ENCODE measurements around the gene DPEP2. TPM values are rescaled to one million over a fixed set of nuclear protein-coding genes. Genes with fewer than 3 reads are reported as not detected.

The DPEP2 gene
- total and polyA plus RNA-seq, 2 of the 13 experiments (the other 11 are each of a cell fraction or from before 2014, with no cell fraction given), result 0.18 TPM; not detected in 1

DNA sequence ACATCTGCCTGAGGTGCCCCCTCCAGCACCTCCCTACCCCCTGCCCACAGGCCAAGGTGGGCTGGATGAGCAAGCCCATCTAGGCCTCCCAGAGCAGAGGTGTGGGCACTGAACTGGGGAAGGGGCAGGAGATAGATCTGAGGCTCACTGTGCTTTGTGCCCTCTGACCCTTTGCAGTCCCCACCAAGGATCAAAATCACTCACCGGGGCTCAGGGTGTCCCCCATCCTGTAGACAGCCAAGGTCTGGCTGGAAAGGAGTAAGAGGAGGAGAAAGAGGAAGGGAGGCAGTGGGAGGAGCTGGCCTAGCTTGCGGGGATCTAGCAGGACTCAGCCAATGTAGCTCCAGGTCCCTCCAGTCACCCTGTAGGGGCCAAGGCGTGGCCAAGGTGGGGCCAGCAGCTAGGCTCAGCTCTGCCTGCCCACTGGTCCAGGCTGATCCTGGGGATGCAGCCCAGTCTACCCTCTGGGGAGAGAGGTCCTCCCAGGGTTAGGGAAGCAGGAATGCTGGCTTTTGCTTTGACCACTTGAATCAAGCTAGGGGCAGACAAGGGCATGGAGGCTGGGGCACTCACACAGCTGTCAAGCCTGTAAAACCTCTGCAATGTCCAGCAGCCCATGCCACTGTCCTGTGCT is 32.6 kb downstream of the DPEP2 start (continued):
- TF ChIP-seq ARHGAP35 (CRISPR knock-in tag; IDR thresholded peaks at IDR 0.05; ENCODE audit: borderline replicate concordance) (0 out of 2 replicates have a peak, but pooled peaks have one; percentile 24), ZNF367 (CRISPR knock-in tag; IDR thresholded peaks at IDR 0.05; ENCODE audit: borderline replicate concordance) (no peak), ZNF790 (CRISPR knock-in tag; IDR thresholded peaks at IDR 0.05; ENCODE audit: borderline replicate concordance) (no peak), E2F5 (CRISPR knock-in tag; conservative IDR thresholded peaks at IDR 0.05) (0 out of 2 replicates have a peak, but pooled peaks have one; percentile 35), ARNTL (CRISPR knock-in tag; IDR thresholded peaks at IDR 0.05) (0 out of 2 replicates have a peak, but pooled peaks have one; percentile 49), ISX (CRISPR knock-in tag; conservative IDR thresholded peaks at IDR 0.05) (no peak), ZNF775 (CRISPR knock-in tag; IDR thresholded peaks at IDR 0.05; ENCODE audit: borderline replicate concordance) (no peak), TARDBP (CRISPR knock-in tag; IDR thresholded peaks at IDR 0.05) (0 out of 2 replicates have a peak, but pooled peaks have one; percentile 16), ZNF747 (CRISPR knock-in tag; IDR thresholded peaks at IDR 0.05; ENCODE audit: borderline replicate concordance) (peak; percentile 61; the same call in 1 of the 2 replicates), ZNF468 (CRISPR knock-in tag; IDR thresholded peaks at IDR 0.05) (no peak), HDAC1 (CRISPR knock-in tag; IDR thresholded peaks at IDR 0.05) (no peak), POGK (CRISPR knock-in tag; conservative IDR thresholded peaks at IDR 0.05) (no peak), NFIC (IDR thresholded peaks at IDR 0.05; ENCODE audit: low read length) (no peak), GRHL1 (CRISPR knock-in tag; conservative IDR thresholded peaks at IDR 0.05) (no peak), ZKSCAN1 (IDR thresholded peaks at IDR 0.05; ENCODE audit: low read length) (no peak), ZBTB10 (CRISPR knock-in tag; IDR thresholded peaks at IDR 0.05; ENCODE audit: borderline replicate concordance) (no peak), ZNF768 (CRISPR knock-in tag; IDR thresholded peaks at IDR 0.05) (no peak; the same call in 1 of the 2 replicates), SETDB1 (CRISPR knock-in tag; IDR thresholded peaks at IDR 0.05; ENCODE audit: borderline replicate concordance) (no peak)
- TF ChIP-seq, protein P1, sequence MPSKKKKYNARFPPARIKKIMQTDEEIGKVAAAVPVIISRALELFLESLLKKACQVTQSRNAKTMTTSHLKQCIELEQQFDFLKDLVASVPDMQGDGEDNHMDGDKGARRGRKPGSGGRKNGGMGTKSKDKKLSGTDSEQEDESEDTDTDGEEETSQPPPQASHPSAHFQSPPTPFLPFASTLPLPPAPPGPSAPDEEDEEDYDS (CRISPR knock-in tag; IDR thresholded peaks at IDR 0.05), result peak; percentile 65
- TF ChIP-seq, protein P2, sequence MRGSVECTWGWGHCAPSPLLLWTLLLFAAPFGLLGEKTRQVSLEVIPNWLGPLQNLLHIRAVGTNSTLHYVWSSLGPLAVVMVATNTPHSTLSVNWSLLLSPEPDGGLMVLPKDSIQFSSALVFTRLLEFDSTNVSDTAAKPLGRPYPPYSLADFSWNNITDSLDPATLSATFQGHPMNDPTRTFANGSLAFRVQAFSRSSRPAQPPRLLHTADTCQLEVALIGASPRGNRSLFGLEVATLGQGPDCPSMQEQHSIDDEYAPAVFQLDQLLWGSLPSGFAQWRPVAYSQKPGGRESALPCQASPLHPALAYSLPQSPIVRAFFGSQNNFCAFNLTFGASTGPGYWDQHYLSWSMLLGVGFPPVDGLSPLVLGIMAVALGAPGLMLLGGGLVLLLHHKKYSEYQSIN (CRISPR knock-in tag; IDR thresholded peaks at IDR 0.05; ENCODE audit: borderline replicate concordance), result no peak

All from HepG2 (cell line).